SK-N-SH treated with all-trans-retinoic acid at 6 μM for 48 hours (cell line): ENCODE measurements around the gene ZFAND3.

Experiments used
- ATAC-seq: fragments of 200-7000 bp; cut with Tn5 transposase; 3 replicates; pipeline ENCODE4 v1.9.1; 2020; ENCODE audit warnings: mild to moderate bottlenecking, moderate library complexity
- ARNTL ChIP-seq: fragments of 450-650 bp; formaldehyde crosslinking; IDR thresholded peaks from 2 replicates; pipeline ENCODE4 v1.5.0; 2020; ENCODE audit warnings: low read depth, mild to moderate bottlenecking, moderate library complexity, borderline replicate concordance
- BACH2 ChIP-seq: fragments of 250-450 bp; sonication (Bioruptor Pico); IDR thresholded peaks from 2 replicates; pipeline ENCODE4 v1.9.0; 2021; ENCODE audit warnings: mild to moderate bottlenecking, borderline replicate concordance
- CSDC2 ChIP-seq: fragments of 250-450 bp; sonication (Bioruptor Pico); IDR thresholded peaks from 2 replicates; pipeline ENCODE4 v1.5.0; 2020; ENCODE audit warnings: mild to moderate bottlenecking, moderate library complexity
- ESRRG ChIP-seq: fragments of 250-450 bp; sonication (Bioruptor Pico); IDR thresholded peaks from 2 replicates; pipeline ENCODE4 v1.6.1; 2021; ENCODE audit warnings: mild to moderate bottlenecking
- GLIS3 ChIP-seq: fragments of 250-450 bp; sonication (Bioruptor Pico); IDR thresholded peaks from 2 replicates; pipeline ENCODE4 v1.5.0; 2020; ENCODE audit warnings: mild to moderate bottlenecking, moderate library complexity
- ISL1 ChIP-seq: fragments of 250-450 bp; sonication (Bioruptor Pico); IDR thresholded peaks from 2 replicates; pipeline ENCODE4 v2.1.2; 2022; ENCODE audit warnings: mild to moderate bottlenecking, moderate library complexity
- OSR1 ChIP-seq: fragments of 250-450 bp; sonication (Bioruptor Pico); IDR thresholded peaks from 2 replicates; pipeline ENCODE4 v1.8.0; 2022; ENCODE audit warnings: moderate library complexity, mild to moderate bottlenecking, inconsistent platforms
- PPARA ChIP-seq: fragments of 250-450 bp; sonication (Bioruptor Pico); IDR thresholded peaks from 2 replicates; pipeline ENCODE4 v1.5.0; 2020; ENCODE audit warnings: mild to moderate bottlenecking, borderline replicate concordance
- RARB ChIP-seq: fragments of 250-450 bp; sonication (Bioruptor Pico); IDR thresholded peaks from 2 replicates; pipeline ENCODE4 v1.8.0; 2021; ENCODE audit warnings: mild to moderate bottlenecking, moderate library complexity
- SNAI2 ChIP-seq: fragments of 250-450 bp; sonication (Bioruptor Pico); IDR thresholded peaks from 2 replicates; pipeline ENCODE4 v1.5.0; 2020; ENCODE audit warnings: mild to moderate bottlenecking, moderate library complexity
- TCF4 ChIP-seq: fragments of 250-450 bp; sonication (Bioruptor Pico); IDR thresholded peaks from 2 replicates; pipeline ENCODE4 v1.8.0; 2021; ENCODE audit warnings: mild to moderate bottlenecking, moderate library complexity, borderline replicate concordance
- TOX ChIP-seq: fragments of 250-450 bp; sonication (Bioruptor Pico); IDR thresholded peaks from 2 replicates; pipeline ENCODE4 v1.8.0; 2021; ENCODE audit warnings: mild to moderate bottlenecking, moderate library complexity, borderline replicate concordance
- ZC3H10 ChIP-seq: fragments of 250-450 bp; sonication (Bioruptor Pico); IDR thresholded peaks from 2 replicates; pipeline ENCODE4 v1.5.1; 2021; ENCODE audit warnings: mild to moderate bottlenecking, moderate library complexity
- ZFP30 ChIP-seq: fragments of 450-650 bp; formaldehyde crosslinking; IDR thresholded peaks from 2 replicates; pipeline ENCODE4 v1.5.0; 2022; ENCODE audit warnings: mild to moderate bottlenecking, moderate library complexity
- ZNF565 ChIP-seq: fragments of 450-650 bp; formaldehyde crosslinking; conservative IDR thresholded peaks from 2 replicates; pipeline ENCODE4 v1.5.0; 2020; ENCODE audit warnings: low read depth, mild to moderate bottlenecking, moderate library complexity
- ZNF70 ChIP-seq: fragments of 450-650 bp; formaldehyde crosslinking; IDR thresholded peaks from 2 replicates; pipeline ENCODE4 v1.5.0; 2020; ENCODE audit warnings: mild to moderate bottlenecking, moderate library complexity
- TF ChIP-seq, protein P1 (sequence below): fragments of 250-450 bp; sonication (Bioruptor Pico); IDR thresholded peaks from 2 replicates; pipeline ENCODE4 v1.5.1; 2021; ENCODE audit warnings: mild to moderate bottlenecking, moderate library complexity
- TF ChIP-seq, protein P2 (sequence below): fragments of 250-450 bp; sonication (Bioruptor Pico); IDR thresholded peaks from 2 replicates; pipeline ENCODE4 v1.8.0; 2020; ENCODE audit warnings: mild to moderate bottlenecking, moderate library complexity, borderline replicate concordance
- TF ChIP-seq, protein P3 (sequence below): fragments of 250-450 bp; sonication (Bioruptor Pico); IDR thresholded peaks from 2 replicates; pipeline ENCODE4 v1.8.0; 2021; ENCODE audit warnings: low read depth, mild to moderate bottlenecking, moderate library complexity, borderline replicate concordance
- TF ChIP-seq, protein P4 (sequence below): fragments of 250-450 bp; sonication (Bioruptor Pico); IDR thresholded peaks from 2 replicates; pipeline ENCODE4 v1.5.1; 2020; ENCODE audit warnings: low read depth, mild to moderate bottlenecking, moderate library complexity
- TF ChIP-seq, protein P5 (sequence below): fragments of 250-450 bp; sonication (Bioruptor Pico); IDR thresholded peaks from 2 replicates; pipeline ENCODE4 v1.5.0; 2020; ENCODE audit warnings: mild to moderate bottlenecking, moderate library complexity

The ZFAND3 gene

DNA sequence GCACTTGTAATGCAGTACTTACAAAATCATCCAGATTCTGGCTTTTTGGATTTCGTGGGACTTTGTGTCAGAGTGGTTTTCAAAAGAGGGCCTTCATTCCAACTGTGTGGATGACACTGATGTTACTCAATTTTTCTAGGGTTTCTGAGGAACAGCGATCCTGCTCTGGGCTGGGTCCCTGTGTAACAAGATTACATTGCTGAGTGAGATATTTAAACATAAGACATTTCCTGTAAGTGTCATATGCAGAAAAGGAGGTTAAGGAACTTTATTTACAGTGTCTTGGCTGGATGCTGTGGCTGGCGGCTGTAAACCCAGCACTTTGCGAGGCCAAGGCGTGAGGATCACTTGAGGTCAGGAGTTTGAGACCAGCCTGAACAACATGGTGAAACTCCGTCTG is 6.7 kb downstream of the ZFAND3 start:
- ATAC-seq: no peak
- TF ChIP-seq, protein P1, sequence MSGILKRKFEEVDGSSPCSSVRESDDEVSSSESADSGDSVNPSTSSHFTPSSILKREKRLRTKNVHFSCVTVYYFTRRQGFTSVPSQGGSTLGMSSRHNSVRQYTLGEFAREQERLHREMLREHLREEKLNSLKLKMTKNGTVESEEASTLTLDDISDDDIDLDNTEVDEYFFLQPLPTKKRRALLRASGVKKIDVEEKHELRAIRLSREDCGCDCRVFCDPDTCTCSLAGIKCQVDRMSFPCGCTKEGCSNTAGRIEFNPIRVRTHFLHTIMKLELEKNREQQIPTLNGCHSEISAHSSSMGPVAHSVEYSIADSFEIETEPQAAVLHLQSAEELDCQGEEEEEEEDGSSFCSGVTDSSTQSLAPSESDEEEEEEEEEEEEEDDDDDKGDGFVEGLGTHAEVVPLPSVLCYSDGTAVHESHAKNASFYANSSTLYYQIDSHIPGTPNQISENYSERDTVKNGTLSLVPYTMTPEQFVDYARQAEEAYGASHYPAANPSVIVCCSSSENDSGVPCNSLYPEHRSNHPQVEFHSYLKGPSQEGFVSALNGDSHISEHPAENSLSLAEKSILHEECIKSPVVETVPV (CRISPR knock-in tag): no peak
- TF ChIP-seq, protein P2, sequence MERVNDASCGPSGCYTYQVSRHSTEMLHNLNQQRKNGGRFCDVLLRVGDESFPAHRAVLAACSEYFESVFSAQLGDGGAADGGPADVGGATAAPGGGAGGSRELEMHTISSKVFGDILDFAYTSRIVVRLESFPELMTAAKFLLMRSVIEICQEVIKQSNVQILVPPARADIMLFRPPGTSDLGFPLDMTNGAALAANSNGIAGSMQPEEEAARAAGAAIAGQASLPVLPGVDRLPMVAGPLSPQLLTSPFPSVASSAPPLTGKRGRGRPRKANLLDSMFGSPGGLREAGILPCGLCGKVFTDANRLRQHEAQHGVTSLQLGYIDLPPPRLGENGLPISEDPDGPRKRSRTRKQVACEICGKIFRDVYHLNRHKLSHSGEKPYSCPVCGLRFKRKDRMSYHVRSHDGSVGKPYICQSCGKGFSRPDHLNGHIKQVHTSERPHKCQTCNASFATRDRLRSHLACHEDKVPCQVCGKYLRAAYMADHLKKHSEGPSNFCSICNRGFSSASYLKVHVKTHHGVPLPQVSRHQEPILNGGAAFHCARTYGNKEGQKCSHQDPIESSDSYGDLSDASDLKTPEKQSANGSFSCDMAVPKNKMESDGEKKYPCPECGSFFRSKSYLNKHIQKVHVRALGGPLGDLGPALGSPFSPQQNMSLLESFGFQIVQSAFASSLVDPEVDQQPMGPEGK (CRISPR knock-in tag): no peak
- no peak for TF ChIP-seq OSR1 (CRISPR knock-in tag)
- no peak for TF ChIP-seq BACH2
- TF ChIP-seq ZFP30 (CRISPR knock-in tag): no peak
- TF ChIP-seq ZNF70 (CRISPR knock-in tag): no peak
- TF ChIP-seq ZC3H10 (CRISPR knock-in tag): no peak
- TF ChIP-seq, protein P3, sequence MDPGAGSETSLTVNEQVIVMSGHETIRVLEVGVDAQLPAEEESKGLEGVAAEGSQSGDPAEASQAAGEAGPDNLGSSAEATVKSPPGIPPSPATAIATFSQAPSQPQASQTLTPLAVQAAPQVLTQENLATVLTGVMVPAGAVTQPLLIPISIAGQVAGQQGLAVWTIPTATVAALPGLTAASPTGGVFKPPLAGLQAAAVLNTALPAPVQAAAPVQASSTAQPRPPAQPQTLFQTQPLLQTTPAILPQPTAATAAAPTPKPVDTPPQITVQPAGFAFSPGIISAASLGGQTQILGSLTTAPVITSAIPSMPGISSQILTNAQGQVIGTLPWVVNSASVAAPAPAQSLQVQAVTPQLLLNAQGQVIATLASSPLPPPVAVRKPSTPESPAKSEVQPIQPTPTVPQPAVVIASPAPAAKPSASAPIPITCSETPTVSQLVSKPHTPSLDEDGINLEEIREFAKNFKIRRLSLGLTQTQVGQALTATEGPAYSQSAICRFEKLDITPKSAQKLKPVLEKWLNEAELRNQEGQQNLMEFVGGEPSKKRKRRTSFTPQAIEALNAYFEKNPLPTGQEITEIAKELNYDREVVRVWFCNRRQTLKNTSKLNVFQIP (CRISPR knock-in tag): no peak
- no peak for TF ChIP-seq ARNTL (CRISPR knock-in tag)
- TF ChIP-seq ISL1 (CRISPR knock-in tag): no peak
- TF ChIP-seq CSDC2 (CRISPR knock-in tag): no peak
- TF ChIP-seq SNAI2: no peak
- TF ChIP-seq, protein P4, sequence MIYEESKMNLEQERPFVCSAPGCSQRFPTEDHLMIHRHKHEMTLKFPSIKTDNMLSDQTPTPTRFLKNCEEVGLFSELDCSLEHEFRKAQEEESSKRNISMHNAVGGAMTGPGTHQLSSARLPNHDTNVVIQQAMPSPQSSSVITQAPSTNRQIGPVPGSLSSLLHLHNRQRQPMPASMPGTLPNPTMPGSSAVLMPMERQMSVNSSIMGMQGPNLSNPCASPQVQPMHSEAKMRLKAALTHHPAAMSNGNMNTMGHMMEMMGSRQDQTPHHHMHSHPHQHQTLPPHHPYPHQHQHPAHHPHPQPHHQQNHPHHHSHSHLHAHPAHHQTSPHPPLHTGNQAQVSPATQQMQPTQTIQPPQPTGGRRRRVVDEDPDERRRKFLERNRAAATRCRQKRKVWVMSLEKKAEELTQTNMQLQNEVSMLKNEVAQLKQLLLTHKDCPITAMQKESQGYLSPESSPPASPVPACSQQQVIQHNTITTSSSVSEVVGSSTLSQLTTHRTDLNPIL (CRISPR knock-in tag): no peak
- TF ChIP-seq ESRRG (CRISPR knock-in tag): no peak
- TF ChIP-seq TOX: no peak
- TF ChIP-seq GLIS3: no peak

DNA sequence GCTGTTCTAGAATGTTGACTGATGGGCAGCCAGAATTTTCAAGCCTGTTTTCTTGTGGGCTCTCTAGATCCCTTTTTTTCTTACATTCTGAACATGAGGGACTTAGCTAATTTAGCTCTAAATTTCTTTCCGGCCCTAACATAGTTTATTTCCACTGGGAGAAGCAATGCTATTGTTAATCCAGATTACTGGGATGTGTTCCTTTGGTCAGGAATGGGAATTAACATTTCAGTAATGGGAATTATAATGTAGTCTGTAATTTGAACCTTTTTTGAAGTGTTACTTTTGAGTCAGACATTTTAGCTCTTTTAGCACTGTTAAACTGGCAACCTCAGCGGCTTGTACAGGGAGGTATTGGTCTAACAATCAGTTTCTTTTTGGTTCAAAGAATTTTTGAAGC is 7.5 kb downstream of the ZFAND3 start:
- ATAC-seq: no peak
- TF ChIP-seq RARB (CRISPR knock-in tag) (no peak), TCF4 (CRISPR knock-in tag) (no peak), PPARA (CRISPR knock-in tag) (no peak), ARNTL (CRISPR knock-in tag) (no peak), OSR1 (CRISPR knock-in tag) (no peak), BACH2 (no peak), ZFP30 (CRISPR knock-in tag) (no peak), ZNF565 (CRISPR knock-in tag) (no peak), TOX (no peak), GLIS3 (no peak), ISL1 (CRISPR knock-in tag) (no peak), SNAI2 (no peak)
- TF ChIP-seq, protein P2 (CRISPR knock-in tag): no peak
- TF ChIP-seq, protein P5, sequence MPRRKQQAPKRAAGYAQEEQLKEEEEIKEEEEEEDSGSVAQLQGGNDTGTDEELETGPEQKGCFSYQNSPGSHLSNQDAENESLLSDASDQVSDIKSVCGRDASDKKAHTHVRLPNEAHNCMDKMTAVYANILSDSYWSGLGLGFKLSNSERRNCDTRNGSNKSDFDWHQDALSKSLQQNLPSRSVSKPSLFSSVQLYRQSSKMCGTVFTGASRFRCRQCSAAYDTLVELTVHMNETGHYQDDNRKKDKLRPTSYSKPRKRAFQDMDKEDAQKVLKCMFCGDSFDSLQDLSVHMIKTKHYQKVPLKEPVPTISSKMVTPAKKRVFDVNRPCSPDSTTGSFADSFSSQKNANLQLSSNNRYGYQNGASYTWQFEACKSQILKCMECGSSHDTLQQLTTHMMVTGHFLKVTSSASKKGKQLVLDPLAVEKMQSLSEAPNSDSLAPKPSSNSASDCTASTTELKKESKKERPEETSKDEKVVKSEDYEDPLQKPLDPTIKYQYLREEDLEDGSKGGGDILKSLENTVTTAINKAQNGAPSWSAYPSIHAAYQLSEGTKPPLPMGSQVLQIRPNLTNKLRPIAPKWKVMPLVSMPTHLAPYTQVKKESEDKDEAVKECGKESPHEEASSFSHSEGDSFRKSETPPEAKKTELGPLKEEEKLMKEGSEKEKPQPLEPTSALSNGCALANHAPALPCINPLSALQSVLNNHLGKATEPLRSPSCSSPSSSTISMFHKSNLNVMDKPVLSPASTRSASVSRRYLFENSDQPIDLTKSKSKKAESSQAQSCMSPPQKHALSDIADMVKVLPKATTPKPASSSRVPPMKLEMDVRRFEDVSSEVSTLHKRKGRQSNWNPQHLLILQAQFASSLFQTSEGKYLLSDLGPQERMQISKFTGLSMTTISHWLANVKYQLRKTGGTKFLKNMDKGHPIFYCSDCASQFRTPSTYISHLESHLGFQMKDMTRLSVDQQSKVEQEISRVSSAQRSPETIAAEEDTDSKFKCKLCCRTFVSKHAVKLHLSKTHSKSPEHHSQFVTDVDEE (CRISPR knock-in tag): no peak
- TF ChIP-seq, protein P4 (CRISPR knock-in tag): no peak
- TF ChIP-seq, protein P3 (CRISPR knock-in tag): no peak
